IPS DF 4.7 (cell line): Measurements from ENCODE around the gene KDM4B.
"Not testable (repeated sequence)": the region's sequence is repeated elsewhere in the genome, so short reads cannot be mapped to it uniquely, and the experiment has no call there.

ENCODE experiments used
- DNase-seq: peaks from one replicate; pipeline ENCODE4 v3.0.0-alpha.2; 2013; ENCODE audit warnings: low spot score; ENCODE audit errors: extremely low read depth

The KDM4B gene

GRCh38 chr19:5147074-5147977 lies 178.4 kb downstream of the KDM4B start:
- no peak for DNase-seq

DNA sequence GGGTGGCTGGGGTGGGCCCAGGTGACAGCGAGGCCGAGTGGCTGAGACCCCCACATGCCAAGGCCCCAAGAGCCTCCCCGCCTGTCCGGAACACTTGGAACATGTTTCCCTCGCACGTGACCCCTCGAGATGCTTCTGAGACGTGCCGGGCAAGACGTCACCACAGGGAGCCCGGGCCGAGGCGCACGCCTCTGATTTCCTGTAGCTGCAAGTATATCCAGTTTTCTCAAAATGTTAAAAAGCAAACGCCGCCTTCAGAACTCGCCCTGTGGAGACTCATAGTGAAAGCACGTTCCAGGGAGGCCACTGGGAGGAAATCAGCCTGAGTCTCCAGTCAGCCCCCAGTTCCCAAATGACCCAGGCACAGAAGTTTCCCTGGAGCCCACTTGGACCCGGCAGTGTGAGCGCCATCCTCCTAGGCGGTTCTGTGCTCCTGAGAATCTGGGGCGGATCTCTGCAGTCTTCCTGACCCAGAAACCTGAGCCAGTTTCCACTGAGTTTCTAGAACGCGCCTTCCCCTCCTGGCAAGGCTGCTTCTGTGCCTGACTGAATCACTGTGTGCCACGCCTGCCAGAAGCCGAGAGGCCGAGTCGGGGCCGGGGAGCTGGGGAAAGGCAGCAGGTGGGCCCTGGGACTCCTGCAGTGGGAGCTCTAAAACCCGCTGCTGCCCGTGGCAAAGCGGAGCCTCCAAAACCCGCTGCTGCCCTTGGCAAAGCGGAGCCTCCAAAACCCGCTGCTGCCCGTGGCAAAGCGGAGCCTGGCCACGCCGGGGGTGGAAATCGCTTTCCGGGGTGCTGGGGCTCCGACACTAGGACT lies 179.3 kb downstream of the KDM4B start:
- no peak for DNase-seq

GRCh38 chr19:5148794-5149190 lies 179.9 kb downstream of the KDM4B start:
- DNase-seq: no peak

DNA sequence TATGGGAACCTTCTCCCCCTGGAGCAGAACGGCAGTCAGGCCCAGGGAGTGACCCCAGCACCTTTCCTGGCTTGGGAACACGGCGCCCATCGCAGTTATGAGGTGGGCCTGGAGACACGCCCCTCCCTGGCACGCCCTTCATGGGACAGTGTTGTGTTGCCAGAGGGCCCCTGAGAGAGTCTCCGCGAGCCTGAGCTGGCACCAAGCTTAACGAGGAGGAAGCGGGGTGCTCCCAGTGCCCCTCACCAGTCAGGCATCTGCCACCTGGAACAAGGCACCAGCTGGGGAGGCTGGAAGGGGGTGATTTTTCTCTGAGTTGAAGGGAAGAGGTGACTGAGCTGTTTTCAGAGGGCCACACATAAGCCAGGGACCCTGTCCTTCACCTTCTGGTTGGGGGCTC lies 180.6 kb downstream of the KDM4B start:
- DNase-seq: no peak

GRCh38 chr19:5149932-5150901 lies 181.3 kb downstream of the KDM4B start:
- DNase-seq: no peak

DNA sequence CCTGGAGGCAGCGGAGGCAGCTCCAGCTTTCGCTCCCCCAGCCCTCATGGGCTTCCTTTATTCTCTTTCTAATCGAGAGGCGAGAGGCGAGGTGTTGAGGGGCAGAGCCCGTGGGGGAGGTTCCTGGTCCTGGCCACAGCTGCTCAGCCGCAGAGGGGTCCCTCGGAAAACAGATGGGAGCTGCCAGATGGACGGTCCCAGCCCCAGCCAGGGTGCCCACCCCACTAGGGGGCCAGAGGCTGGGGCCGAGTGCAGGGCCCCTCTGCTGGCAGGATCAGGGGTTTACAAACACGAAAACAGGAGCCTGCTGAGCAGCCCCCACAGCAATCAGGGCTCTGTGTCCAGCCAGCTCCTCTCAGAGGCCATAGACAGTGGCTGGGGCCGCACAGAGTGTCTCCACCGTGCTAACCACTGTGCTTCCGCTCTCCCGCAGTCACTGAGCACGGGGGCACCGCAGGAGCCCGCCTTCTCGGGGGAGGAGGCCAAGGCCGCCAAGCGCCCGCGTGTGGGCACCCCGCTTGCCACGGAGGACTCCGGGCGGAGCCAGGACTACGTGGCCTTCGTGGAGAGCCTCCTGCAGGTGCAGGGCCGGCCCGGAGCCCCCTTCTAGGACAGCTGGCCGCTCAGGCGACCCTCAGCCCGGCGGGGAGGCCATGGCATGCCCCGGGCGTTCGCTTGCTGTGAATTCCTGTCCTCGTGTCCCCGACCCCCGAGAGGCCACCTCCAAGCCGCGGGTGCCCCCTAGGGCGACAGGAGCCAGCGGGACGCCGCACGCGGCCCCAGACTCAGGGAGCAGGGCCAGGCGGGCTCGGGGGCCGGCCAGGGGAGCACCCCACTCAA lies 182.2 kb downstream of the KDM4B start:
- no peak for DNase-seq

DNA sequence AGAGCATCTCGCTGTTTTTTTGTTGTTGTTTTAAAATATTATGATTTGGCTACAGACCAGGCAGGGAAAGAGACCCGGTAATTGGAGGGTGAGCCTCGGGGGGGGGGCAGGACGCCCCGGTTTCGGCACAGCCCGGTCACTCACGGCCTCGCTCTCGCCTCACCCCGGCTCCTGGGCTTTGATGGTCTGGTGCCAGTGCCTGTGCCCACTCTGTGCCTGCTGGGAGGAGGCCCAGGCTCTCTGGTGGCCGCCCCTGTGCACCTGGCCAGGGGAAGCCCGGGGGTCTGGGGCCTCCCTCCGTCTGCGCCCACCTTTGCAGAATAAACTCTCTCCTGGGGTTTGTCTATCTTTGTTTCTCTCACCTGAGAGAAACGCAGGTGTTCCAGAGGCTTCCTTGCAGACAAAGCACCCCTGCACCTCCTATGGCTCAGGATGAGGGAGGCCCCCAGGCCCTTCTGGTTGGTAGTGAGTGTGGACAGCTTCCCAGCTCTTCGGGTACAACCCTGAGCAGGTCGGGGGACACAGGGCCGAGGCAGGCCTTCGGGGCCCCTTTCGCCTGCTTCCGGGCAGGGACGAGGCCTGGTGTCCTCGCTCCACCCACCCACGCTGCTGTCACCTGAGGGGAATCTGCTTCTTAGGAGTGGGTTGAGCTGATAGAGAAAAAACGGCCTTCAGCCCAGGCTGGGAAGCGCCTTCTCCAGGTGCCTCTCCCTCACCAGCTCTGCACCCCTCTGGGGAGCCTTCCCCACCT lies 183.3 kb downstream of the KDM4B start:
- no peak for DNase-seq

- no peak for DNase-seq
Measured at GRCh38 chr19:5152767-5153532, 184.0 kb downstream of the KDM4B start.

GRCh38 chr19:5153601-5154128 lies 184.8 kb downstream of the KDM4B start:
- no peak for DNase-seq

- DNase-seq: no peak
Measured at GRCh38 chr19:5154129-5154798, 185.4 kb downstream of the KDM4B start.

GRCh38 chr19:5154799-5155426 lies 186.0 kb downstream of the KDM4B start:
- no peak for DNase-seq

GRCh38 chr19:5155586-5156210 lies 186.8 kb downstream of the KDM4B start:
- no peak for DNase-seq

- no peak for DNase-seq
Measured at GRCh38 chr19:5156231-5156986, 187.5 kb downstream of the KDM4B start.

DNA sequence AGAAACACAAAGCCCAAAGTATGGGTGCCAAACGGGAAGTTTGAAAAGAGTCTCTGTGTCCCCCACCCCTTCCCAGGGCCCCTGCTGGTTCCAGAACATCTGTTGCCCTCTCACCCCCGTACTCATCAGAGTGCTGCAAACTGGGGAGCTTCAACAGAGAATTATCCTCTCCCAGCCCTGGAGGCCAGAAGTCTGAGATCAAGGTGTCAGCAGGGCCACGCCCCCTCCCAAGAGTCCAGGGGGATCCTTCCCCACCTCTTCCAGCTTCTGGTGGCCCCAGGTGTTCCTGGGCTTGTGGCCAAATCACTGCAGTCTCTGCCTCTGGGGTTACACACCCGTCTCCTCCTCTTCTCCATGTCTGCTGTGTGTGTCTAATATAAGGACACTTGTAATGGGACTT lies 188.3 kb downstream of the KDM4B start:
- no peak for DNase-seq

- DNase-seq: not testable (repeated sequence)
Measured at GRCh38 chr19:5158549-5159134, 189.7 kb downstream of the KDM4B start.
